Keratinocyte (primary cell): Measurements from ENCODE around the gene CSNK1A1. TPM values are rescaled to one million over a fixed set of nuclear protein-coding genes. Genes with fewer than 3 reads are reported as not detected.

Experiments used
- DNase-seq: peaks from one replicate; pipeline ENCODE4 v3.0.0-alpha.2; 2011; ENCODE audit warnings: low read depth, missing footprints, low spot score
- FAIRE-seq: peaks from 2 replicates; lab custom pipeline; 2011; peaks lifted over from hg19 to GRCh38; lab: Jason Lieb, UNC
- H2AFZ ChIP-seq: 2 replicates; pipeline ENCODE4 v1.6.0; 2012; ENCODE audit warnings: low read length, control low read depth, inconsistent platforms; ENCODE audit not compliant: control insufficient read depth
- H3K27ac ChIP-seq: 2 replicates; pipeline ENCODE4 v1.5.1; 2011; ENCODE audit warnings: low read length; ENCODE audit not compliant: control insufficient read depth, insufficient read depth
- H3K27me3 ChIP-seq: 3 replicates; pipeline ENCODE4 v1.6.0; 2011; ENCODE audit warnings: low read length; ENCODE audit not compliant: control insufficient read depth, insufficient read depth; ENCODE audit errors: extremely low read depth
- H3K36me3 ChIP-seq, 2 experiments: 2 replicates in 1 of 2; 3 replicates in 1 of 2; pipeline ENCODE4 v1.5.1; 2011; ENCODE audit warnings: low read length in 2 of 2, mild to moderate bottlenecking in 1 of 2; ENCODE audit not compliant: control insufficient read depth in 2 of 2, insufficient read depth in 2 of 2; ENCODE audit errors: extremely low read depth in 1 of 2
- H3K4me1 ChIP-seq: 3 replicates; pipeline ENCODE4 v1.5.1; 2011; ENCODE audit warnings: low read length; ENCODE audit not compliant: control insufficient read depth, insufficient read depth; ENCODE audit errors: extremely low read depth
- H3K4me2 ChIP-seq: 3 replicates; pipeline ENCODE4 v1.6.0; 2011; ENCODE audit warnings: low read depth, low read length; ENCODE audit not compliant: control insufficient read depth, insufficient read depth; ENCODE audit errors: extremely low read depth
- H3K4me3 ChIP-seq, 3 experiments: fragments of 200-600 bp in 1 of 3; sonication (generic) in 1 of 3; 2 replicates in 2 of 3; 3 replicates in 1 of 3; pipeline ENCODE4 v1.5.1; 2011 to 2016; ENCODE audit warnings: low read length in 3 of 3, mild to moderate bottlenecking in 3 of 3, control low read depth in 2 of 3, inconsistent platforms in 1 of 3, low read depth in 1 of 3, mixed read lengths in 1 of 3, mixed run types in 1 of 3, moderate library complexity in 1 of 3; ENCODE audit not compliant: control insufficient read depth in 2 of 3, insufficient read depth in 2 of 3; ENCODE audit errors: extremely low read depth in 1 of 3
- H3K79me2 ChIP-seq: 2 replicates; pipeline ENCODE4 v1.6.0; 2012; ENCODE audit warnings: low read length; ENCODE audit not compliant: control insufficient read depth, insufficient read depth
- H3K9ac ChIP-seq: 3 replicates; pipeline ENCODE4 v1.6.0; 2011; ENCODE audit warnings: low read length; ENCODE audit not compliant: control insufficient read depth, insufficient read depth; ENCODE audit errors: extremely low read depth
- H3K9me1 ChIP-seq: 3 replicates; pipeline ENCODE4 v1.6.0; 2011; ENCODE audit warnings: low read length; ENCODE audit not compliant: control insufficient read depth, insufficient read depth; ENCODE audit errors: extremely low read depth
- H3K9me3 ChIP-seq: 2 replicates; pipeline ENCODE4 v1.5.1; 2012; ENCODE audit warnings: low read depth, low read length; ENCODE audit not compliant: control insufficient read depth
- H4K20me1 ChIP-seq: 3 replicates; pipeline ENCODE4 v1.6.0; 2011; ENCODE audit warnings: low read length; ENCODE audit not compliant: control insufficient read depth, insufficient read depth; ENCODE audit errors: extremely low read depth
- EZH2 ChIP-seq: IDR thresholded peaks from one replicate; pipeline ENCODE4 v1.6.1; 2012; ENCODE audit warnings: inconsistent platforms, mild to moderate bottlenecking, low read length, moderate library complexity
- dilution Hi-C: fragments of 300-500 bp; cut with MboI; formaldehyde crosslinking; loops from one replicate; pipeline ENCODE4 v1.7.0; 2020; ENCODE audit warnings: low sequenced_read_pairs; ENCODE audit not compliant: extremely low pct_ligation_motif_present
- polyA plus RNA-seq, 5 experiments: library from polyadenylated mRNA; depleted of rRNA in 3 of 5; stranded (reverse) in 3 of 5; stranded (forward) in 1 of 5; unstranded in 1 of 5; fragments of >200 nt; gene quantifications; 1 replicate in 1 of 5; 2 replicates in 3 of 5; 3 replicates in 1 of 5; pipeline versions ENCODE4 v1.2.1 to v1.2.3, GENCODE V29; 2011 to 2012; ENCODE audit warnings: missing spikeins in 2 of 5, low read depth in 1 of 5, low replicate concordance in 1 of 5
- TF ChIP-seq, protein P1 (sequence below), 3 experiments: IDR thresholded peaks in 1 of 3; conservative IDR thresholded peaks in 1 of 3; optimal IDR thresholded peaks in 1 of 3; 2 replicates in 2 of 3; 3 replicates in 1 of 3; pipeline versions ENCODE3 to v1.5.1; 2011; ENCODE audit warnings: low read length in 3 of 3, mild to moderate bottlenecking in 3 of 3, moderate library complexity in 2 of 3, control low read depth in 1 of 3, inconsistent platforms in 1 of 3; ENCODE audit not compliant: insufficient read depth in 2 of 3; ENCODE audit errors: extremely low read depth in 1 of 3

CSNK1A1 gene
- polyA plus RNA-seq, 1 donor (not counting 4 experiments of a cell fraction or from before 2014, with no cell fraction given): 289 TPM

DNA sequence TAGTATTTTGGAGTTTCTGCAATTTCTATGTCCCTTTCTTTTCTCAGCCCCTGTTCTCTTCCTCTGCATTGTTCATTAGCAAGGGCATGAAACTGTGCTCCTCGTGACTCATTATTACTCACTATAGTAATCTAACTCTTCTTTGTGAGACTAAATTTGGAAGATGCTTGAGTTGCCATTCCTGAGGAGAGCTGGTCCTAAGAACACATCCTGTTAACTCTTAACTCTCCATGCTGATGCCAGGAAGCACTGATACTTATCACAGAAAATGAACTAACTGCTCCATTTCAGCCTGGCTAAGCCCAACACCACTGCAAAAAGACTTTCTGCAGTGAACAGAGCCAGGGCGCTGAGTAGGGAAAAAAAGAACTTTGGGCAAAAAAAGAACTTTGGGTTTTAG lies 10.6 kb upstream of the CSNK1A1 start:
- peak overlapping the region in 2 of 3 experiments; percentile 58 for H3K4me3 ChIP-seq
- no peaks in the 10 kb centered on the region for H3K9me3 ChIP-seq
- no peaks in the 10 kb centered on the region for H4K20me1 ChIP-seq
- peak; percentile 85 for FAIRE-seq
- peaks cover 25% of the 10 kb centered on the region for H3K4me1 ChIP-seq
- H3K9ac ChIP-seq: peak overlapping the region; percentile 67
- dilution Hi-C loops: no loop called here
- peak overlapping the region; percentile 84 for H3K4me2 ChIP-seq
- peak; percentile 81 for DNase-seq
- H3K27me3 ChIP-seq: no peaks in the 10 kb centered on the region
- no peak overlapping the region for H2AFZ ChIP-seq
- H3K27ac ChIP-seq: peak overlapping the region; percentile 92
- H3K36me3 ChIP-seq: no peaks in the 10 kb centered on the region
- H3K9me1 ChIP-seq: no peaks in the 10 kb centered on the region
- no peak for TF ChIP-seq EZH2
- TF ChIP-seq, protein P1, sequence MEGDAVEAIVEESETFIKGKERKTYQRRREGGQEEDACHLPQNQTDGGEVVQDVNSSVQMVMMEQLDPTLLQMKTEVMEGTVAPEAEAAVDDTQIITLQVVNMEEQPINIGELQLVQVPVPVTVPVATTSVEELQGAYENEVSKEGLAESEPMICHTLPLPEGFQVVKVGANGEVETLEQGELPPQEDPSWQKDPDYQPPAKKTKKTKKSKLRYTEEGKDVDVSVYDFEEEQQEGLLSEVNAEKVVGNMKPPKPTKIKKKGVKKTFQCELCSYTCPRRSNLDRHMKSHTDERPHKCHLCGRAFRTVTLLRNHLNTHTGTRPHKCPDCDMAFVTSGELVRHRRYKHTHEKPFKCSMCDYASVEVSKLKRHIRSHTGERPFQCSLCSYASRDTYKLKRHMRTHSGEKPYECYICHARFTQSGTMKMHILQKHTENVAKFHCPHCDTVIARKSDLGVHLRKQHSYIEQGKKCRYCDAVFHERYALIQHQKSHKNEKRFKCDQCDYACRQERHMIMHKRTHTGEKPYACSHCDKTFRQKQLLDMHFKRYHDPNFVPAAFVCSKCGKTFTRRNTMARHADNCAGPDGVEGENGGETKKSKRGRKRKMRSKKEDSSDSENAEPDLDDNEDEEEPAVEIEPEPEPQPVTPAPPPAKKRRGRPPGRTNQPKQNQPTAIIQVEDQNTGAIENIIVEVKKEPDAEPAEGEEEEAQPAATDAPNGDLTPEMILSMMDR (optimal IDR thresholded peaks at IDR 0.05 in 1 of 3, IDR thresholded peaks at IDR 0.05 in 1 of 3, conservative IDR thresholded peaks at IDR 0.05 in 1 of 3; ENCODE audit: extremely low read depth in 1 of 3, insufficient read depth in 2 of 3, low read length in 3 of 3): no peak
- H3K79me2 ChIP-seq: no peaks in the 10 kb centered on the region

DNA sequence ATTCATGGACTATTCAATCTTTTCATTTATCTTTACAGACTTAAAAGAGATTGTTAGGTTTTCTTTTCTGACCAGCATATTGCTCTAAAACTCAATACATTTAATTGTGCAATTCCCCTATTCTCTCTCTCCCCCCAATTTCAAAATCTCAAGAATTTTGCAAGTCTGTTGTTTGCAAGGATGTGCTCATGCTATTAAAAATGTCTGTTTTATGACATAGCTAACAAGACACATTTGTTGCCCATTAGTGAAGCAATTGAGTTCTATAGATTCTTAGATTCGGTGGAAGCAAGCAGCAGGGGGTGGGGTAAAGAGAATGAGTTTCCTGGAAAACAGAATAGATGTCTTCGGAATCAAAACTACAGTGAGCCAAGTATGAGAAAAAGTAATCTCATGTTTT lies 8.5 kb upstream of the CSNK1A1 start:
- Histone ChIP-seq H3K4me1 (peaks cover 25% of the 10 kb centered on the region), H4K20me1 (no peaks in the 10 kb centered on the region), H3K9me3 (no peaks in the 10 kb centered on the region), H3K27ac (no peak overlapping the region), H3K27me3 (no peaks in the 10 kb centered on the region), H3K9ac (no peak overlapping the region), H3K36me3 (no peaks in the 10 kb centered on the region), H3K4me3 (no peak overlapping the region), H2AFZ (no peak overlapping the region), H3K9me1 (no peaks in the 10 kb centered on the region), H3K4me2 (no peak overlapping the region), H3K79me2 (no peaks in the 10 kb centered on the region)
- dilution Hi-C loops: no loop called here
- TF ChIP-seq, protein P1 (optimal IDR thresholded peaks at IDR 0.05 in 1 of 3, IDR thresholded peaks at IDR 0.05 in 1 of 3, conservative IDR thresholded peaks at IDR 0.05 in 1 of 3; ENCODE audit: extremely low read depth in 1 of 3, insufficient read depth in 2 of 3, low read length in 3 of 3): no peak
- TF ChIP-seq EZH2: no peak
- DNase-seq (no peak), FAIRE-seq (no peak)
